Measurements from ENCODE around the gene CFLAR.

GRCh38 chr2:201127570-201127969, 11.6 kb downstream of the CFLAR start:
- TF ChIP-seq CTCF (IDR thresholded peaks at IDR 0.05) (no peak), POLR2A (IDR thresholded peaks at IDR 0.05) (no peak)

Measured in uterus (tissue), 2 donors.